Esophagus mucosa (tissue), 1 donor: ENCODE measurements around the gene HOXB8. TPM values are rescaled to one million over a fixed set of nuclear protein-coding genes. Genes with fewer than 3 reads are reported as not detected.
A peak's percentile ranks its signal among the peaks of the same experiment; 100 is the strongest.

Experiments used
- ATAC-seq: fragments of 200-7000 bp; cut with Tn5 transposase; one replicate; pipeline ENCODE4 v1.9.1; 2020
- total RNA-seq: library from RNA; stranded (reverse); gene quantifications from one replicate; pipeline ENCODE4 v1.2.4, GENCODE V29; 2023
- donor health status: DM: yes; HTN: yes; CAD: no.

The HOXB8 gene
- total RNA-seq, 1 donor from 2014 or later, result not detected

- ATAC-seq, result peak; percentile 48
These were observed 22.5 kb upstream of the HOXB8 start for GRCh38 chr17:48637323-48638260.

GRCh38 chr17:48636177-48637018 is 21.3 kb upstream of the HOXB8 start:
- peak; percentile 61 for ATAC-seq

- no peak for ATAC-seq
These were observed 19.6 kb upstream of the HOXB8 start for GRCh38 chr17:48634493-48635208.

DNA sequence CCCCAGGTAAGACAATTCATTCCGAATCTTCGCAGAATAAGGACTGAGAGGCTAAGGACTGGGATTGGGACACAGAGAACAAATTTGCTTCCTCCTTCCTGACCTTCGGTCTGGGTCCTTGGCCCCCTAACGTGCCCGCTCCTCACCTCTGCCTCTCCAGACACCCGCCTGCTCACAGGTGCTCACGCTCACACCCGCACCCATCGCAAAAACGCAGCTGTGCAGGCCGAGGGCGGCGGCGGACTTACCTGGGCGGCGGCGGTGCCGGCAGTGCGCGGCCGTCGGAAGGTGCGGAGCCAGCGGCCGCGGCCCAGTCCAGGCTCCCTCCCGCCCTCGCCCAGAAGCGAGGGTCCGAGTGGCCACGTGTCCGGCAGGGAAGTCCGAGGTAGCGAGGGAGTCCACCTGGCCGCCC is 18.2 kb upstream of the HOXB8 start:
- ATAC-seq, result no peak

- ATAC-seq, result no peak
These were observed 17.6 kb upstream of the HOXB8 start for GRCh38 chr17:48632579-48633265.

- no peak for ATAC-seq
These were observed 16.8 kb upstream of the HOXB8 start for GRCh38 chr17:48631693-48632578.

- ATAC-seq, result no peak
These were observed 16.0 kb upstream of the HOXB8 start for GRCh38 chr17:48630925-48631692.

- no peak for ATAC-seq
These were observed 15.2 kb upstream of the HOXB8 start for GRCh38 chr17:48630009-48630924.

- no peak for ATAC-seq
These were observed 14.3 kb upstream of the HOXB8 start for GRCh38 chr17:48629411-48629759.

- no peak for ATAC-seq
These were observed 13.7 kb upstream of the HOXB8 start for GRCh38 chr17:48628649-48629410.

DNA sequence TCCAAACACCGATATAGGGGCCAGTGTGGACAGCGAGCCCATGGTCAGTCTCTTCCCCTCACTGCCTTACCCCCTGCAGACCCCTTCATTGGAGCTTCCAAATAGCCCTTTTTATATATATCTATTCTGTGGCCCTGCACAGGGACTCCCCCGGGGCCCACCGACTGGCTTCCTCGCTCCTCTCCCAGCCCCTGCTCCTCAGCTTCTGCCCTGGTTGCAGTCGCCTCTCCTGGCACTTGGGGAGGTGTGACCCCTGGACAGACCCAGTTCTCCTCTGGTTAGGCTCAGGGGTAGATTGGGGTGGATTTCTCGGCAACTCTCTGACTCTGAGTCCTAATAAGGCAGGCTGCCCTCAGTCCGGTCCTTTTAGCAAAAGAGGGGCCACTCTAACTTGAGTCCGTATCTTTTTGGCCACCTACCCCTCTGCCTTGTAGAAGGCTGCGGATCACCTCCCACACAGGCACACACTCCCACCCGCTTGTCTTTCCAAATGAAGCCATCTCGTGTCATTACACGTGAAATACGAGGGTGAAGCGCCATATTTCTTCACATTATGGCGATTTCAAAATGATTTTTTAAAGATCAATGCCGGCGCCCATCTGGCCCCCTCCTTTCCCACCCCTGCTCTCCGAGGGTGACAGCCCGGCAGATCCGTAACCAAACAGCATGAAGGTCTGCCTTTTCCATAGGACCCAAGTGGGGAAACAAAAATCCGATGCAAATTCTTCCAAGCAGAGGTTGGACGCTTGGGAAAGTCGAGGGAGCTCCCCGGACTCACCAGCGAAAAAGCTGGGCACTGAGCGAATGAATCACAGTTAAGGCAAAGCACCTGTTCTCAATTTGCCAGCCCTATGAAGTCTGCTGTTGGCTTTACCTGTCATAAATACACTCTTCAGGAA is 12.8 kb upstream of the HOXB8 start:
- no peak for ATAC-seq

DNA sequence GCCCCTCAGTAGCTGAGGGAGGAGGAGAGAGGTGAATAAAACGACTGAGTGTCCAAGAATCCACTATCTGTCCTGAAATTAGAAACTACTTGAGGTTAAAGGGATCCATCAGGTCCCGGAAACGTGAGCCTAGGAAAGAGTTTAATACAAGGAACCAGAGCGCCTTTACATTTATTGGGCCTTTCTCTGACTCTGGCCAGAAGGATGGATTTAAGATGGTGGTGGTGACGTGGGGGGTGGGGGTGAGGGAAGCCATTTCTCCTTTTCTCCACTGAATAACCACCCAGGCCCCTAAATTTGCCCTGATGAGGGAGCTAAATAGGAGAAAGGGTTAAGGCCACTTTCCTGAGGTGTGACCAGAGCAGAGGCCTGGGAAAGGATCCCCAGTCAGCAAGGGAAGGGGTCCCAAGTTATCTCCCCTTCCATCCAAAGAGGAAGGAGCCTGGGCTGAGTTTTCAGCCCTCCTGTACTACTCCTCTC is 12.1 kb upstream of the HOXB8 start:
- ATAC-seq, result no peak

DNA sequence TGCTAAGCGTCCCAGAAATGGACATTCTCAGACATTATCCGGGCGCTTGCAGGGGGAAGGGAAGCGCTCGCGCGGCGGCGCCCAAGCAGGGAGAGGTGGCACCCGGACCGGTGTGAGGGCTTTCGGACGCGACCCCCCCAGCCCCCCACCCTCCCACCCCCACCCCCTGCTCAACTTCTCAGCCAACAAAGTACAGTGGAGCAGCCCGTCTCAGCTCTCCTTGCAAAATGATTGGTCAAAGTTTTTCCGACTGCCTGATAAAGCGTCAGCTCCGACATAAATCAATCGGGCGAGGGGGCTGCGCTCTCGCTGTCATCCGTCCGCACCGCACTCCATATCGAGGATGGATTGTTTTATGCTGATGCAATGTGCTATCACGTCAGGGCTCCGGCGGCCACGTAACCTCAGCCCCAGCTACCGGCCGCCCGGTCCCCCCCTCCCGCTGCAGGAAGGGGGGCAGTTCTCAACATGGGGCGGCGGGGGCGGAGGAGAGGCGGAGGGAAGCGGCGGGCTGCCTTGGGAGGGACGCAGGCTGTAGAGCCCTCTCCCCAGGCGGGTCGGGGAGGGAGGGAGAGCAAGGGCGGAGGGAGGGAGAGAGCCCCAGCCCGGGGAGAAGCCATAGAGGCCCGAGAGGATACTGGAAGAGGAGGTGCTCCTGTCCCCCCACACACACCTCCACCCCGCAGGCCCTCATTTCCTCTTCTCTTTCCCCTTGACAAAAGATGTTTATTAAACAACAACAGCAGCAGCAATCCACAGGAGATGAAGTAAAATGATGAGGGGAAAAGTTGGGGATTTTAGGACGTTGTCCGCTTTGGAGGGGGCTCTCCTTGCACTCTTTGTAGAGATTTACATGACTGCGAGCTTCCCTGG is 11.4 kb upstream of the HOXB8 start, which contains the start of gene HOXB9:
HOXB9 (minus strand) TSS at position 114 of the 873 bp plus-strand sequence; CDS start at position 25, 89 bp downstream.
- ATAC-seq, result no peak

- peak; percentile 68 for ATAC-seq
These were observed 10.6 kb upstream of the HOXB8 start for GRCh38 chr17:48625495-48626244.
